ENCODE results near the gene ZKSCAN4.

- TF ChIP-seq CTCF (IDR thresholded peaks at IDR 0.05) = no peak
- no peak for TF ChIP-seq POLR2A (IDR thresholded peaks at IDR 0.05)
These were observed 46.2 kb downstream of the ZKSCAN4 start for GRCh38 chr6:28205879-28206278.
